HepG2 (cell line): ENCODE results near the gene SLC2A5. TPM values are rescaled to one million over a fixed set of nuclear protein-coding genes. Genes with fewer than 3 reads are reported as not detected.
A peak's percentile ranks its signal among the peaks of the same experiment; 100 is the strongest.

Experiments
- ELF3 ChIP-seq: IDR thresholded peaks from 2 replicates; pipeline ENCODE4 v1.6.1; 2016; ENCODE audit warnings: missing genetic modification reagents, missing compliant biosample characterization
- HES4 ChIP-seq: sonication (generic); formaldehyde crosslinking; IDR thresholded peaks from 2 replicates; pipeline ENCODE4 v1.9.0; 2021; ENCODE audit warnings: mild to moderate bottlenecking, missing genetic modification reagents, borderline replicate concordance
- KDM2A ChIP-seq: sonication (generic); formaldehyde crosslinking; IDR thresholded peaks from 2 replicates; pipeline ENCODE4 v1.4.0; 2020; ENCODE audit warnings: low read depth, missing genetic modification reagents, borderline replicate concordance
- MYC ChIP-seq: sonication (generic); formaldehyde crosslinking; IDR thresholded peaks from 2 replicates; pipeline ENCODE4 v1.9.0; 2021; ENCODE audit warnings: missing genetic modification reagents, borderline replicate concordance
- SIX4 ChIP-seq: sonication (generic); formaldehyde crosslinking; IDR thresholded peaks from 2 replicates; pipeline ENCODE4 v1.4.0; 2020; ENCODE audit warnings: missing genetic modification reagents
- ZNF234 ChIP-seq: sonication (generic); formaldehyde crosslinking; conservative IDR thresholded peaks from 2 replicates; pipeline ENCODE4 v1.5.1; 2020; ENCODE audit warnings: mild to moderate bottlenecking, missing genetic modification reagents
- ZNF484 ChIP-seq: sonication (generic); formaldehyde crosslinking; IDR thresholded peaks from 2 replicates; pipeline ENCODE4 v1.5.1; 2020; ENCODE audit warnings: mild to moderate bottlenecking, low read depth, missing genetic modification reagents, borderline replicate concordance
- ZNF552 ChIP-seq: sonication (generic); formaldehyde crosslinking; IDR thresholded peaks from 2 replicates; pipeline ENCODE4 v1.9.0; 2022; ENCODE audit warnings: missing genetic modification reagents, mild to moderate bottlenecking, borderline replicate concordance
- ZNF564 ChIP-seq: sonication (generic); formaldehyde crosslinking; IDR thresholded peaks from 2 replicates; pipeline ENCODE4 v1.8.1; 2023; ENCODE audit warnings: mild to moderate bottlenecking, missing genetic modification reagents
- ZNF598 ChIP-seq: sonication (generic); formaldehyde crosslinking; IDR thresholded peaks from 2 replicates; pipeline ENCODE4 v1.5.1; 2020; ENCODE audit warnings: mild to moderate bottlenecking, missing genetic modification reagents, borderline replicate concordance
- ZNF614 ChIP-seq: IDR thresholded peaks from 2 replicates; pipeline ENCODE4 v1.6.1; 2018; ENCODE audit warnings: missing biosample characterization, missing genetic modification reagents, inconsistent platforms, borderline replicate concordance
- ZNF816 ChIP-seq: sonication (generic); formaldehyde crosslinking; IDR thresholded peaks from 2 replicates; pipeline ENCODE4 v1.8.0; 2022; ENCODE audit warnings: missing genetic modification reagents, mild to moderate bottlenecking, borderline replicate concordance
- polyA plus RNA-seq, 8 experiments: library from polyadenylated mRNA; depleted of rRNA in 3 of 8; stranded (reverse) in 7 of 8; unstranded in 1 of 8; fragments of >200 nt; fragmentation: Illumina TruSeq in 4 of 8; extraction: Trizol in 4 of 8; gene quantifications; 2 replicates each; pipeline versions ENCODE4 v1.2.1 to v1.2.3, GENCODE V29; 2011 to 2016; ENCODE audit warnings: low read depth in 4 of 8, missing spikeins in 1 of 8, mixed read lengths in 1 of 8; ENCODE audit not compliant: insufficient read depth in 1 of 8
- total RNA-seq, 5 experiments: library from RNA; depleted of rRNA; stranded (reverse); fragments of >200 nt; fragmentation: Illumina TruSeq; extraction: Trizol; gene quantifications; 2 replicates each; pipeline ENCODE4 v1.2.3, GENCODE V29; 2016; ENCODE audit warnings: low read depth in 1 of 5
- TF ChIP-seq, protein P1 (sequence below): sonication (generic); formaldehyde crosslinking; IDR thresholded peaks from 2 replicates; pipeline ENCODE4 v1.4.0; 2020; ENCODE audit warnings: mild to moderate bottlenecking, missing genetic modification reagents
- TF ChIP-seq, protein P2 (sequence below): sonication (generic); formaldehyde crosslinking; IDR thresholded peaks from 2 replicates; pipeline ENCODE4 v1.4.0; 2020; ENCODE audit warnings: missing genetic modification reagents, mild to moderate bottlenecking, borderline replicate concordance
- TF ChIP-seq, protein P3 (sequence below): sonication (generic); formaldehyde crosslinking; IDR thresholded peaks from 2 replicates; pipeline ENCODE4 v1.4.0; 2020; ENCODE audit warnings: missing genetic modification reagents
- TF ChIP-seq, protein P4 (sequence below): sonication (generic); formaldehyde crosslinking; IDR thresholded peaks from 2 replicates; pipeline ENCODE4 v1.4.0; 2020; ENCODE audit warnings: missing genetic modification reagents
- TF ChIP-seq, protein P5 (sequence below): IDR thresholded peaks from 2 replicates; pipeline ENCODE4 v1.6.1; 2016; ENCODE audit warnings: mild to moderate bottlenecking, missing biosample characterization, missing genetic modification reagents

Gene SLC2A5
- total and polyA plus RNA-seq, 2 of the 13 experiments (the other 11 are each of a cell fraction or from before 2014, with no cell fraction given): 0.04 to 0.54 TPM

DNA sequence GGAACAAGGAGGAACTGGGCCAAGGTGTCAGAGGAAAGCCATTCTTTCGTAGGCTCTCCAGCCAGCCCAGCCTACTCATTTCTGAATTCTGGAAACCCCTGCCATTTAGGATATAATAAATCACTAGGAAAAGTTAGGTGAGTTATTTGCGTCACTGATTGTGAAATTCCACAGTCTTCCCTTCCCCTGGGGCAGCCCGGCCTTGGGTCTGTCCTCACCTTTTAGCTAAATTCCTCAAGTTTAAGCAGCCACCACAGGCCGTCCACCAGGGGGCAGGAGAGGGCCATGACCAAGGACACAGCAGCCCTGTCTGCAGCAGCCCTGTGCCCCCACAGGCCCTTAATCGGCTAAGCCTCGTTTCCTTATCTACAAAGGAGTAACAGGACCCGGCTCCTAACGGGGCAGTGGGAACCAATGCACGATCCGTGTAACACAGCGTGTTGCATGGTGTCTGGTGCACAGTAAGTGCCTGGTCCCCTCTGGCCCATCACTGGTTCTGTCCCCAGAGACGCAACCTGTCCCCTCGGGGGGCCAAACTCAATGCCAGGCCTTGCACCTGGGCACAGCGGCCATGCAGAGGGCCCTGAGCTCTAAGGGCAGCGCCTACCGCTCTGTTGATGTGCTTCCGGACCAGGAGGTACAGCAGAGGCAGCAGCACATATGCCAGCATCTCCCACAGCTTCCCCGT lies 41.4 kb upstream of the SLC2A5 start (continued):
- TF ChIP-seq, protein P1, sequence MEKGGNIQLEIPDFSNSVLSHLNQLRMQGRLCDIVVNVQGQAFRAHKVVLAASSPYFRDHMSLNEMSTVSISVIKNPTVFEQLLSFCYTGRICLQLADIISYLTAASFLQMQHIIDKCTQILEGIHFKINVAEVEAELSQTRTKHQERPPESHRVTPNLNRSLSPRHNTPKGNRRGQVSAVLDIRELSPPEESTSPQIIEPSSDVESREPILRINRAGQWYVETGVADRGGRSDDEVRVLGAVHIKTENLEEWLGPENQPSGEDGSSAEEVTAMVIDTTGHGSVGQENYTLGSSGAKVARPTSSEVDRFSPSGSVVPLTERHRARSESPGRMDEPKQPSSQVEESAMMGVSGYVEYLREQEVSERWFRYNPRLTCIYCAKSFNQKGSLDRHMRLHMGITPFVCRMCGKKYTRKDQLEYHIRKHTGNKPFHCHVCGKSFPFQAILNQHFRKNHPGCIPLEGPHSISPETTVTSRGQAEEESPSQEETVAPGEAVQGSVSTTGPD (CRISPR knock-in tag): no peak
- TF ChIP-seq ZNF598 (CRISPR knock-in tag) (no peak), ZNF552 (CRISPR knock-in tag) (no peak), KDM2A (CRISPR knock-in tag) (no peak), ZNF816 (CRISPR knock-in tag) (no peak), ELF3 (CRISPR knock-in tag) (peak; percentile 48; the same call in 1 of the 2 replicates), HES4 (CRISPR knock-in tag) (no peak), SIX4 (CRISPR knock-in tag) (no peak), ZNF234 (no peak), ZNF614 (0 out of 2 replicates have a peak, but pooled peaks have one; percentile 49), MYC (CRISPR knock-in tag) (no peak), ZNF564 (CRISPR knock-in tag) (no peak), ZNF484 (CRISPR knock-in tag) (no peak)
- TF ChIP-seq, protein P2, sequence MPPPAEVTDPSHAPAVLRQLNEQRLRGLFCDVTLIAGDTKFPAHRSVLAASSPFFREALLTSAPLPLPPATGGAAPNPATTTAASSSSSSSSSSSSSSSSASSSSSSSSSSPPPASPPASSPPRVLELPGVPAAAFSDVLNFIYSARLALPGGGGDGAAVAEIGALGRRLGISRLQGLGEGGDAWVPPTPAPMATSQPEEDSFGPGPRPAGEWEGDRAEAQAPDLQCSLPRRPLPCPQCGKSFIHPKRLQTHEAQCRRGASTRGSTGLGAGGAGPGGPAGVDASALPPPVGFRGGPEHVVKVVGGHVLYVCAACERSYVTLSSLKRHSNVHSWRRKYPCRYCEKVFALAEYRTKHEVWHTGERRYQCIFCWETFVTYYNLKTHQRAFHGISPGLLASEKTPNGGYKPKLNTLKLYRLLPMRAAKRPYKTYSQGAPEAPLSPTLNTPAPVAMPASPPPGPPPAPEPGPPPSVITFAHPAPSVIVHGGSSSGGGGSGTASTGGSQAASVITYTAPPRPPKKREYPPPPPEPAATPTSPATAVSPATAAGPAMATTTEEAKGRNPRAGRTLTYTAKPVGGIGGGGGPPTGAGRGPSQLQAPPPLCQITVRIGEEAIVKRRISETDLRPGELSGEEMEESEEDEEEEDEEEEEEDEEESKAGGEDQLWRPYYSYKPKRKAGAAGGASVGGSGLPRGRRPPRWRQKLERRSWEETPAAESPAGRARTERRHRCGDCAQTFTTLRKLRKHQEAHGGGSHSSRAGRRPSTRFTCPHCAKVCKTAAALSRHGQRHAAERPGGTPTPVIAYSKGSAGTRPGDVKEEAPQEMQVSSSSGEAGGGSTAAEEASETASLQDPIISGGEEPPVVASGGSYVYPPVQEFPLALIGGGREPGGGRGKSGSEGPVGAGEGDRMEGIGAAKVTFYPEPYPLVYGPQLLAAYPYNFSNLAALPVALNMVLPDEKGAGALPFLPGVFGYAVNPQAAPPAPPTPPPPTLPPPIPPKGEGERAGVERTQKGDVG (CRISPR knock-in tag): no peak
- TF ChIP-seq, protein P3, sequence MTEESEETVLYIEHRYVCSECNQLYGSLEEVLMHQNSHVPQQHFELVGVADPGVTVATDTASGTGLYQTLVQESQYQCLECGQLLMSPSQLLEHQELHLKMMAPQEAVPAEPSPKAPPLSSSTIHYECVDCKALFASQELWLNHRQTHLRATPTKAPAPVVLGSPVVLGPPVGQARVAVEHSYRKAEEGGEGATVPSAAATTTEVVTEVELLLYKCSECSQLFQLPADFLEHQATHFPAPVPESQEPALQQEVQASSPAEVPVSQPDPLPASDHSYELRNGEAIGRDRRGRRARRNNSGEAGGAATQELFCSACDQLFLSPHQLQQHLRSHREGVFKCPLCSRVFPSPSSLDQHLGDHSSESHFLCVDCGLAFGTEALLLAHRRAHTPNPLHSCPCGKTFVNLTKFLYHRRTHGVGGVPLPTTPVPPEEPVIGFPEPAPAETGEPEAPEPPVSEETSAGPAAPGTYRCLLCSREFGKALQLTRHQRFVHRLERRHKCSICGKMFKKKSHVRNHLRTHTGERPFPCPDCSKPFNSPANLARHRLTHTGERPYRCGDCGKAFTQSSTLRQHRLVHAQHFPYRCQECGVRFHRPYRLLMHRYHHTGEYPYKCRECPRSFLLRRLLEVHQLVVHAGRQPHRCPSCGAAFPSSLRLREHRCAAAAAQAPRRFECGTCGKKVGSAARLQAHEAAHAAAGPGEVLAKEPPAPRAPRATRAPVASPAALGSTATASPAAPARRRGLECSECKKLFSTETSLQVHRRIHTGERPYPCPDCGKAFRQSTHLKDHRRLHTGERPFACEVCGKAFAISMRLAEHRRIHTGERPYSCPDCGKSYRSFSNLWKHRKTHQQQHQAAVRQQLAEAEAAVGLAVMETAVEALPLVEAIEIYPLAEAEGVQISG: peak; percentile 21; the same call in 1 of the 2 replicates
- TF ChIP-seq, protein P4, sequence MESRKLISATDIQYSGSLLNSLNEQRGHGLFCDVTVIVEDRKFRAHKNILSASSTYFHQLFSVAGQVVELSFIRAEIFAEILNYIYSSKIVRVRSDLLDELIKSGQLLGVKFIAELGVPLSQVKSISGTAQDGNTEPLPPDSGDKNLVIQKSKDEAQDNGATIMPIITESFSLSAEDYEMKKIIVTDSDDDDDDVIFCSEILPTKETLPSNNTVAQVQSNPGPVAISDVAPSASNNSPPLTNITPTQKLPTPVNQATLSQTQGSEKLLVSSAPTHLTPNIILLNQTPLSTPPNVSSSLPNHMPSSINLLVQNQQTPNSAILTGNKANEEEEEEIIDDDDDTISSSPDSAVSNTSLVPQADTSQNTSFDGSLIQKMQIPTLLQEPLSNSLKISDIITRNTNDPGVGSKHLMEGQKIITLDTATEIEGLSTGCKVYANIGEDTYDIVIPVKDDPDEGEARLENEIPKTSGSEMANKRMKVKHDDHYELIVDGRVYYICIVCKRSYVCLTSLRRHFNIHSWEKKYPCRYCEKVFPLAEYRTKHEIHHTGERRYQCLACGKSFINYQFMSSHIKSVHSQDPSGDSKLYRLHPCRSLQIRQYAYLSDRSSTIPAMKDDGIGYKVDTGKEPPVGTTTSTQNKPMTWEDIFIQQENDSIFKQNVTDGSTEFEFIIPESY (CRISPR knock-in tag): peak; percentile 85
- TF ChIP-seq, protein P5, sequence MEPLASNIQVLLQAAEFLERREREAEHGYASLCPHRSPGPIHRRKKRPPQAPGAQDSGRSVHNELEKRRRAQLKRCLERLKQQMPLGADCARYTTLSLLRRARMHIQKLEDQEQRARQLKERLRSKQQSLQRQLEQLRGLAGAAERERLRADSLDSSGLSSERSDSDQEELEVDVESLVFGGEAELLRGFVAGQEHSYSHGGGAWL (CRISPR knock-in tag): no peak
